ENCODE data around the gene CEP128.

Gene CEP128

GRCh38 chr14:80868260-80868659, 73.3 kb downstream of the CEP128 start:
- no peak for DNase-seq

GRCh38 chr14:80867798-80868197, 73.7 kb downstream of the CEP128 start:
- no peak for DNase-seq

DNA sequence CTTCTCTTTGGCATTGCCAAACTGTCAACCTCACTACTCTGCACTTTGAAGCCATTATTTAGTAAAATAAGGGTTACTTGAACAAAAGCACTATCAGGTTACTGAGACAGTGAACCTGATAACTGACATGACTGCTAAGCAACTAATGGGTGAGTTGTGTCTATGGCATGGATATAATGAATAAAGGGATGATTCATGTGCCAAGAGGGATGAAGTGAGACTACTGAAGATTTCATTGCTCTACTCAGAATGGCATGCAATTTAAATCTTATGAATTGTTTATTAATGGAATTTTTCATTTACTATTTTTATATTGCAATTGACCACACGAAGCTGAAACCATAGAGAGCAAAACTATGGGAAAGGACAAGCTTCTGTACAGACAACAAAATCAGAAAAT, 74.4 kb downstream of the CEP128 start:
- no peak for DNase-seq

DNA sequence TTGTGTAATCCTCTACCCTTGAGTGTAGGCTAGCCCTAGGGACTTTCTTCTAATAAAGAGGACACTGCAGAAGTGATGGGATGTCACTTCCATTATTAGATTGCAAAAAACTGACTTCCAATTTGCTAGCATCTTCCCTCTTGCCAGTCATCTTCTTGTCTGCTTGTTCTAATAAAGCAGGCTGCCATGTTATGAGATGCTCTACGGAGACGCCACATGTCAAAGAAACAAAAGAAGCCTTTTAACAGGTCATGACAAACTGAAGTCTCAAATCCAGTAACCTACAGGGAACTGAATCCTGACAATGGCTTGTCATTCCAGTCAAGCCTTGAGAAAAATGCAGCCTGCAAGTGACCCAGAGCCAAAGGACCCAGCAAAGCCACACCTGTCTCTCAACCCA, 76.0 kb downstream of the CEP128 start:
- DNase-seq = no peak

GRCh38 chr14:80862983-80863382, 78.6 kb downstream of the CEP128 start:
- DNase-seq = no peak

- no peak for DNase-seq
Measured at GRCh38 chr14:80862541-80862940, 79.0 kb downstream of the CEP128 start.

DNA sequence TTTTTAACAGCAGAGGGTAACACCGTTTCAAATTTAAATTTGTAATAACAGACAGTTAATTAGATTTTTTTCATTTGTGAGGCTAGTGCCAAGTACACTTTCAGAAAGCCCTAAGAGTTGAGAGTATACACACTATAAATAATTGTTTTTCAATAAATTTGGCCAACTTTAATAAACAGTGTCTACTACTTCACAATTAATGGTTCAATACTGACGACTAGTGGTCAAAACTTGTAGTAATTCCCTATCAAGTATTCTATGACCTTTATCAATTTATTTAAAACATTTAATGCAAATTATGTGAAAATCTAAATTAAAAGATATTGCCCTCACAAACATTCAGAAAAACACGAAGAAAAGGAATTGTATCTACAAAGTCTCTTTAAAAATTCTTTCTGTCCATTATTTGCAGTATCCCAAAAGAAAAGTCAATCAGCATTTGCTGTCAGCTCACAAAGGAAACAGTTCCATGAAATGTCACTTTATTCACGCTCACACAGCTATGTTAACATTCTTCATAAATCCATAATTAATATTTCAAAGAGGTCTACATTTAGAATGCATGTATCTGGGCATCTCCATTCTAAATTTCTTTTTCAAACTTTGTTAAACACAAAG, 91.2 kb downstream of the CEP128 start:
- no peak for DNase-seq

DNA sequence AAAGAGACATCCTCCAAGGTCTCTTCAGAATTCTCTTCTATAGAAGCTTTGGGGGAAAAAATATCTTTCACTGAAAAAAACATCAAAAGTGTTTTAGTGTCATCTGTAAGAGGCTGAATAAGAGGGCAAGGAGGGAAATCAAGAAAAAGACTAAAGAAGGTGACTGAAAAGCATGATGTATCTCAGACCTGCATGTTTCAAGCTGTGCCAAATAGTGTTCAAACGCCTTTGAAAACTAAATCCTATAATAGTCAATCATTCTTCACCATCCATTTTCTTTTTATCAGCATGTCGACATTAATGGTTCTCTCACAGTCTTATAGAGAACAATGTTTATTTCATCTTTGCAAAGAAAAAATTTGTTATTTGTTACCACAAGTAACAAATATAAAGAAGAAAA, 94.5 kb downstream of the CEP128 start:
- no peak for DNase-seq

DNA sequence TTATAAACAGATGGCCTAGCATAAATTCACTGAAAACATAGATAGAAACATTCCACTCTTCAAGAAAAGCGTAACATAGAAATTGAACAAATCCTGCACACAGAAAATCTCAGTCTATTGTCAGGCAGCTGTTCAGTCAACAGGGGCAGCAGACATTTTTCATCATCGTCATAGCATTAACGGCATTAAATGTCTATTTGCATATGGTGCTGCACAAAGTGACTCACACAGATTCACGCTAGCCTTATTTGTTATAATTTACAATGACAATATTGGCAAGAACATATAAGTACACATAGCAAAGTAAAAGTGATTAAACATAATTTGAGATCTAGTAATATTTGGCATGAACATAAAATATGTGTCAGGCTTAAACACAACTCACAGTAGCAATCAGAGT, 95.7 kb downstream of the CEP128 start:
- DNase-seq = no peak

GRCh38 chr14:80844872-80845271, 96.7 kb downstream of the CEP128 start:
- DNase-seq = no peak

DNA sequence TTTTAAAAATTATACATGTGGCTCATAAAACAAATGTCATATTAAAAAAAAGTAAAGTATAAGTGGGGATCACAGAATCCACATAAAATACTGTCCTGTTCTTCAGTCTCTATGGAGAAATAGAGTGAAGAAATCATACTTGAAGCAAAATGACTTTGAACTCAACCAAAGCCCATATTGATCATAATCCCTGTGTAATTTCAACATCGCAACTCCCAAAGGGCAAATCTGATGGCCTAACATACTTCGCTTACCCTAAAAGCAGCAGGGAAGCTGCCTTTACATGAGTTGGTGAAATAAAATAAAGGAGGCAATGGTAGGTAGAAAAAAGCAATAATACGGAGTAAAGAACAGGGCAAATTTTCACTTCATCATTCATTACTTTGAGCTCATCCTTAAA, 101.8 kb downstream of the CEP128 start:
- DNase-seq = no peak

DNA sequence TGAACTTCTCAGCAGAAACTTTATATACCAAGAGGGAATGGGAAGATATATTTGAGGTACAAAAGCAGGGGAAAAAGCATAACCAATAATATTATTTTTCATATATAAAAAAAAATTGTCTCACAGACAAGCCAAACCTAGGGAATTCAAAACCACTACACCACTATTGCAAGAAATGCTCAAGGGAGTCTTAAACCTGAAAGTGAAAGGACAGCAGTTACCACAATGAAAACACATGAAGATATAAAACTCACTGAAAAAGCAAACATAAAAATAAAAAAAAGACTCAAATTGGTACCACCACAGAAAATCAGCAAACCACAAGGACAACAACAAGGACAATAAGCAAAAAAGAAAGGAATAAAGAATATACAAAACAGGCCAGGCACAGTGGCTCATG, 131.9 kb downstream of the CEP128 start:
- DNase-seq = no peak

DNA sequence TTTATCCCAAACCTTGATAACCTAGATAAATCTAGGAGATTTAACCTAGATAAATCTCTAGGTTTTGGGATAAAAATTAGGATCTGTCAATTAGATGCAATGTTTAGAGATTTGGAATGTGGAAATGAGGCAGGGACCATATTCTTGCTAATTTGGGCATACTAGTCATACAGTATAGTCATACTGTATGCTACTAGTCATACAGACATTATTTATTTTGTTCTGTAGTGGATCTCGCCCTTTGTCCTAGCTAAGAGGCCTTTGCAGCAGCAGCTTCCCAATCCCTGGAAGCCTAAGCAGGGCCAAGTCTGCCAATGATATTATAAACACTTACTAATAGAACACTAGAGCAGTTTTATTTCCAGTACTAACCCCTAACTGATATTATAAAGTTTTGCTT, 136.4 kb downstream of the CEP128 start:
- no peak for DNase-seq

DNA sequence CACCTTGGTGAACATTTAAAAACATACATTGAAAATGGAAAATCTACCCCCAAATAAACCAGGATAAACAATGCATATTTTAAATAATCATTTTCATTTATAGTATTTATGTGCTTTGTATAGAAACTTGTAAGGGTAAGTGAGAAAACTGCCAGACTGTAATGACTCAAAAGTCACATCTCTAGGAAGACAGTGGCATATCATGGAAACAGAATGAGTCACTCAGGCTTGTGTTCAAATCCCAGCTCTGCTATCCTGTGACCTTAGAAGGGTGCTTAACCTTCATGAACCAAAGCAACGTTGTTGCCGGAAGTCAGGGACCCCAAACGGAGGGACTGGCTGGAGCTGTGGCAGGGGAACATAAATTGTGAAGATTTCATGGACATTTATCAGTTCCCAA, 142.7 kb downstream of the CEP128 start:
- no peak for DNase-seq

GRCh38 chr14:80798211-80798610, 143.3 kb downstream of the CEP128 start:
- no peak for DNase-seq

DNA sequence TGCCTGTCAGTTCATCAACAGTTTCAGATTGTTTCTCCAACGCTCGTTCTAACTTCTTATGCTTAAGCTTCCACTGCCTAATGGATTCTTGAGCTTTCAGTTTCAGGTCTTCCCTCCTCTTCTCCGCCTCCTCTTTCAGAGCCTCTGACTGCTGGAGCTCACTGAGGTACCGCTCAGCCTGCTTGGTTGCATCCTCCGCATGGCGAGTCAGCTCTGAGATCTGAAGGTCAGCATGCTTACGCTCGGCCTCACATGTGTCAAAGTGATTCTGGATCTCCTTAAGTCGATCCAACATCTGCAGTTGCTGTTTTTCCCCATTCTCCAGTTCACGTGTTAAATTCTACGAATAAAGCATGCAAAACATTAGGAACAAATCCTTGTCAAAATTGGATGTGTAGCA, 148.8 kb downstream of the CEP128 start:
- DNase-seq = no peak

DNA sequence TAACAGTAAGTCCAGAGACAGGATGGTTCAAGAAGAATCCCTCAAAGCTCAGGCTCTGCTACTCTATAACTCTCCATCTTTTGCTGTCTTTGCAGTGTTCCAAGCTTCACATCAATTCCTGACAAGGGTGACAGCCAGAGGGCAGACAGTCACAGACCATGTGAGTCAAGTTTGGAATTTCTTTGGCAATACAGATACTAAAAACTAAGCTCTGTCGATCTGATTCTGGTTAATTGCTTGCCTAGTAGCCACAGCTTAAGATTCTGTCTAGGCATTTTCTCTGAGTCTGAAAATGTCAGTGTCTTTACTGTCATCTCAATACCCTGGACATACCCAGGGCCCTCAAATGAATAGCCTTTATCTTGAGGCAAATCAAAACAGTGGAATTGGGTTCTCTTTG, 153.7 kb downstream of the CEP128 start:
- no peak for DNase-seq

DNA sequence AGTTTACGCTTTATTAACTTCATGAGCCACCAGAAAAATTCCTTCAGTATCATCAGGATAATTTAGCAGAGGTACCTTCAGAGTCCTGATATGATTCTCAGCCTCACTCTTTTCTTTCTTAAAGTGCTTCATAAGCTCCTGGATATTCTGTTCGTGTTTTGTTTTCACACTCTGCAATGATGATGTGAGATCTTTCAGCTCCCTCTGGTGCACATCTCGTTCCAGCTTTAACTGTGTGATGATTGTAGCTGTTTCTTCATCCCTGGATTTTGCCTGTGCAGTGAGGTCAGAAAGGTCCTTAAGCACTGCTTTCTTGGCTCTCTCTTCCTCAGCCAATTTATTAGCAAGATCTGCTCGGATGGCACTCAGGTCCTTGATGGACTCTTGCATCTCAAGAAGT, 156.7 kb downstream of the CEP128 start:
- DNase-seq = no peak

GRCh38 chr14:80781972-80782367, 159.6 kb downstream of the CEP128 start:
- DNase-seq = no peak

GRCh38 chr14:80780500-80780899, 161.0 kb downstream of the CEP128 start:
- DNase-seq = no peak

- no peak for DNase-seq
Measured at GRCh38 chr14:80776657-80777056, 164.9 kb downstream of the CEP128 start.

GRCh38 chr14:80776186-80776585, 165.4 kb downstream of the CEP128 start:
- no peak for DNase-seq

- no peak for DNase-seq
Measured at GRCh38 chr14:80772504-80772903, 169.0 kb downstream of the CEP128 start.

- no peak for DNase-seq
Measured at GRCh38 chr14:80771201-80771600, 170.3 kb downstream of the CEP128 start.

DNA sequence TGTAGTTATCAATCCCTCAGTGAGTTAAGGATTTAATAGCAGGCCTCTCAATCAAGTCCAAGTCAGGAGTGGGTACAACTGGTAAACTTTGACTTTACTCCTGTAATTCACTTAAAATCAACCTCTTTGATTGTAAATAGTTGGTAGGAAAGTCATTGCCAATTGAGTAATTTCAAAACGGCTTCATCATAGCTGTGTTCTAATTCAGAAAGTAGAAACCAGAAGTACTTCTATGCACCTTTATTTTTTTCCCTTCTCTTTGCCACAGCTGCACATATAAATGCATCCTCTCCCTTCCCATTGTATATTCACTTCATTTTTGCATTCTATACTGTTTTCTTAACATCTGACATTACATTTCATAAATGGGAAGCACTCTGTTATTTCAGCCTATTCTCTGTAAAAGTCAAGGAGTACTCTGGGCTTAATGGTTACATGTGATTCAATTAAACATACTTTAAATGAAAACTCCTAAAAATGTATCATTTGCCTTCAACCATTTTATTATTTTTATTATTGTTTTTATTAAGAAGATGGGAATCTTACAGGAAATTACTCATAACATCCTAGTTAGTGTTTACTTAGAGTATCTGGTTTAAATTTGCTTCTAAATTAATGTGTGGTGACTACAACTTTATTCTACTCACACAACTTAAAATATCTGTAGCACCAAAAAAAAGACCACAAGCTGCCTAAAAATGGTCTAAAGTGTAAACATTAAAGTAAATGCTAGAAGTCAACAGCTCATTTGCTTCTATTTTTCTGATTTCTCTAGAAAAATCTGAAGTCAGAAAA, 171.2 kb downstream of the CEP128 start:
- no peak for DNase-seq

All from cortex of kidney (tissue), 1 donor.